Thyroid gland (tissue), 4 donors: Measurements from ENCODE around the gene HDAC5. TPM values are rescaled to one million over a fixed set of nuclear protein-coding genes. Genes with fewer than 3 reads are reported as not detected.

Source experiments
- DNase-seq, 2 donors: peaks; one replicate each; pipeline ENCODE4 v3.0.0-alpha.2; 2019
- H3K27ac ChIP-seq, 3 donors: fragments of 200-600 bp; sonication (generic); 1 replicate in 2 of 3; 2 replicates in 1 of 3; pipeline ENCODE4 v1.5.1; 2016 to 2019; ENCODE audit warnings: mild to moderate bottlenecking in 1 of 3, moderate library complexity in 1 of 3
- H3K27me3 ChIP-seq: fragments of 200-600 bp; sonication (generic); one replicate; pipeline ENCODE4 v1.5.1; 2019
- H3K36me3 ChIP-seq, 2 donors: fragments of 200-600 bp; sonication (generic); one replicate each; pipeline ENCODE4 v1.5.1; 2016 to 2019
- H3K4me1 ChIP-seq, 2 donors: fragments of 200-600 bp; sonication (generic); one replicate each; pipeline ENCODE4 v1.5.1; 2017 to 2019
- H3K4me3 ChIP-seq, 3 donors: fragments of 200-600 bp; sonication (generic); replicated peaks in 1 of 3; 1 replicate in 2 of 3; 2 replicates in 1 of 3; pipeline ENCODE4 v1.5.1; 2016; ENCODE audit warnings: mild to moderate bottlenecking in 1 of 3
- H3K9me3 ChIP-seq: fragments of 200-600 bp; sonication (generic); one replicate; pipeline ENCODE4 v1.5.1; 2017
- POLR2A ChIP-seq, 2 donors: fragments of 450-650 bp; IDR thresholded peaks; one replicate each; pipeline ENCODE4 v1.6.1; 2017; ENCODE audit warnings: antibody characterized with exemption in 2 of 2, mild to moderate bottlenecking in 2 of 2, moderate library complexity in 1 of 2
- WGBS, 2 donors: methylation state at CpG; one replicate each; pipeline ENCODE4 v1.1.5; 2017; 5-methylcytosine and 5-hydroxymethylcytosine counted together
- intact Hi-C: fragments of 100-400 bp; cut with DNase I; formaldehyde crosslinking; loops from one replicate; pipeline ENCODE4 v1.15.1; 2023
- total RNA-seq, 4 donors: library from RNA; depleted of rRNA; stranded (reverse); fragments of >200 nt; gene quantifications; one replicate each; pipeline ENCODE4 v1.2.3, GENCODE V29; 2016
- TF ChIP-seq, protein P1 (sequence below), 6 experiments: fragments of 200-600 bp in 3 of 6; fragments of 450-650 bp in 3 of 6; sonication (generic) in 3 of 6; IDR thresholded peaks; one replicate each; pipeline ENCODE4 v1.5.1; 2016 to 2019; ENCODE audit warnings: antibody characterized with exemption in 6 of 6, mild to moderate bottlenecking in 2 of 6, inconsistent platforms in 1 of 6, moderate library complexity in 1 of 6

The HDAC5 gene
- total RNA-seq, 4 donors from 2014 or later, result 69.5 to 142 (median 107) TPM

DNA sequence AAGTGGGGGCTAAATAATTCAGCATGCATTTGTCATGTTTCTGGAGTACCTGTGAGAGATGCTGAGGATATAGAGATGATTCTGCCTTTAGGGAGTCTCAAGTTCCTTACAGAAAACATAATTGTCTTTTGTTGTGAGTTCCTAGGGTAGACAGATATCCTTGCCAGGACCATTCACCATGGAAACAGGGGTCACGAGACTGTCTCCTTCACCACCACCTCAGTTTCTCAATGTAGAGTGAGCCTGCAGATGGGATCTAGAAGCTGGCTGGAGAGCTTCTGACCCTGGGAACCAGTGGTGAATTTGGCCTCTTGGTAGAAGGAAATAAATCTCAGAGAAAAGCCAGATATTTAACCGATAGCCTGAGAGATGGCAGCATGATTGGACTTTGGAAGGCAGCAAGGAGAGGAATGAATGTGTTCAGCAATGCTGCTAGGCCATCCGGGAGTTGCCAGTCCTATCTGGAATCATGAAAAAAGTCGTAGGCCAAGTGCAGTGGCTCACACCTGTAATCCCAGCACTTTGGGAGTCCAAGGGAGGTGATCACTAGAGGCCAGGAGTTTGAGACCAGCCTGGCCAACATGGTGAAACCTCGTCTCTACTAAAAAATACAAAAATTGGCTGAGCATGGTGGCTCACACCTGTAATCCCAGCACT lies 7.4 kb upstream of the HDAC5 start:
- no peak for DNase-seq
- Histone ChIP-seq H3K9me3 (no peaks in the 10 kb centered on the region), H3K4me3 (no peak overlapping the region), H3K27ac (no peak overlapping the region), H3K27me3 (no peaks in the 10 kb centered on the region), H3K36me3 (no peaks in the 10 kb centered on the region), H3K4me1 (no peaks in the 10 kb centered on the region)
- TF ChIP-seq, protein P1, sequence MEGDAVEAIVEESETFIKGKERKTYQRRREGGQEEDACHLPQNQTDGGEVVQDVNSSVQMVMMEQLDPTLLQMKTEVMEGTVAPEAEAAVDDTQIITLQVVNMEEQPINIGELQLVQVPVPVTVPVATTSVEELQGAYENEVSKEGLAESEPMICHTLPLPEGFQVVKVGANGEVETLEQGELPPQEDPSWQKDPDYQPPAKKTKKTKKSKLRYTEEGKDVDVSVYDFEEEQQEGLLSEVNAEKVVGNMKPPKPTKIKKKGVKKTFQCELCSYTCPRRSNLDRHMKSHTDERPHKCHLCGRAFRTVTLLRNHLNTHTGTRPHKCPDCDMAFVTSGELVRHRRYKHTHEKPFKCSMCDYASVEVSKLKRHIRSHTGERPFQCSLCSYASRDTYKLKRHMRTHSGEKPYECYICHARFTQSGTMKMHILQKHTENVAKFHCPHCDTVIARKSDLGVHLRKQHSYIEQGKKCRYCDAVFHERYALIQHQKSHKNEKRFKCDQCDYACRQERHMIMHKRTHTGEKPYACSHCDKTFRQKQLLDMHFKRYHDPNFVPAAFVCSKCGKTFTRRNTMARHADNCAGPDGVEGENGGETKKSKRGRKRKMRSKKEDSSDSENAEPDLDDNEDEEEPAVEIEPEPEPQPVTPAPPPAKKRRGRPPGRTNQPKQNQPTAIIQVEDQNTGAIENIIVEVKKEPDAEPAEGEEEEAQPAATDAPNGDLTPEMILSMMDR (IDR thresholded peaks at IDR 0.05), result no peak
- TF ChIP-seq POLR2A (IDR thresholded peaks at IDR 0.05), result no peak
- intact Hi-C loops, result no loop called here
- 88 to 93% methylated on average over 5 of the region's 5 CpGs for WGBS, 2 donors

DNA sequence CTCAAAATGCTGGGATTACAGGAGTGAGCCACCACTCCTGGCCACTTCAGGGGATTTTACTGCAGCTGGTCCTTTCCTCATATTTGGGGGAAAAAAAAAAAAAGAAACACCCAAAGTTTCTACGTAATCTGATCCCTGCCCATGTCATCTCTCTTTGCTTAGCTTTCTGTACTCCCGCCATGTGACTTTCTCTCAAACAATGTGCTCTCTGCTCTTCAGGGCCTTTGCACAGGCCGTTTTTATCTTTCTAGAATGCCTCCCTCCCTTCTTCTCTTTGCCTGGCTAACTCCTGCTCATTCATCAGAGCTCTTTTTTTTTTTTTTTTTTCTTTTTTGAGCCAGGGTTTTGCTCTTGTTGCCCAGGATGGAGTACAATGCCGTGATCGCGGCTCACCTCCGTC lies 4.9 kb upstream of the HDAC5 start:
- intact Hi-C loops, result loop anchor here (10.0 kb wide), 3 partner anchors 54 to 224 kb away; partner anchors contain the start of genes G6PC3, MPP2 and TMEM101
- WGBS, 2 donors, result 88 to 90% methylated on average over 7 of the region's 7 CpGs
- no peak overlapping the region for H3K27ac ChIP-seq

DNA sequence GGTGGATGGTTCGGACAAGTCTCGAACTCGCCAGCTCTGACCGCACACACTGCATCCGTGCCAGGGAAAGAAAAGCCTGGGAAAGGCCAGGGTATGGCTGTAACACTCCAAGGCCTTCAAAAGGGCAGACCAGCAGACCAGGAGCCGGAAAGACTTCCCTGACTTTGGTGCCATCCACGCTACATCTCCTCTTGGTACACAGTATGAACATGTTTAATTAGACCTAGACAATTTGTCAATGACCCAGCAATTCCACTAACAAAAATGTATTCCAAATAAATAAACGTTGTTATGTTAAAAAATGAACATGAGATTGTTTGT lies 637 bp upstream of the HDAC5 start:
- WGBS, 2 donors, result 4 to 7% methylated on average over 8 of the region's 8 CpGs
- H3K4me1 ChIP-seq, result peaks cover 34 to 41% of the 10 kb centered on the region in 2 donors
- peak overlapping the region; percentile 68 to 94 (median 69) for H3K27ac ChIP-seq
- DNase-seq, result no peak
- no peaks in the 10 kb centered on the region for H3K27me3 ChIP-seq
- no peak for TF ChIP-seq POLR2A (IDR thresholded peaks at IDR 0.05)
- TF ChIP-seq, protein P1 (IDR thresholded peaks at IDR 0.05), result no peak
- no peaks in the 10 kb centered on the region for H3K36me3 ChIP-seq
- no peaks in the 10 kb centered on the region for H3K9me3 ChIP-seq
- H3K4me3 ChIP-seq, result peak overlapping the region; percentile 20 to 96 (median 40)
- intact Hi-C loops, result loop anchor here (10.0 kb wide), 3 partner anchors 49 to 219 kb away; partner anchors contain the start of genes G6PC3, MPP2 and TMEM101

More for the DNA sequence above, 4.9 kb upstream of the HDAC5 start:
- Histone ChIP-seq H3K27me3 (no peaks in the 10 kb centered on the region), H3K4me3 (no peak overlapping the region), H3K9me3 (no peaks in the 10 kb centered on the region), H3K36me3 (no peaks in the 10 kb centered on the region), H3K4me1 (peaks cover 2 to 6% of the 10 kb centered on the region in 2 donors)
- no peak for TF ChIP-seq POLR2A (IDR thresholded peaks at IDR 0.05)
- TF ChIP-seq, protein P1 (IDR thresholded peaks at IDR 0.05), result no peak
- DNase-seq, result no peak

DNA sequence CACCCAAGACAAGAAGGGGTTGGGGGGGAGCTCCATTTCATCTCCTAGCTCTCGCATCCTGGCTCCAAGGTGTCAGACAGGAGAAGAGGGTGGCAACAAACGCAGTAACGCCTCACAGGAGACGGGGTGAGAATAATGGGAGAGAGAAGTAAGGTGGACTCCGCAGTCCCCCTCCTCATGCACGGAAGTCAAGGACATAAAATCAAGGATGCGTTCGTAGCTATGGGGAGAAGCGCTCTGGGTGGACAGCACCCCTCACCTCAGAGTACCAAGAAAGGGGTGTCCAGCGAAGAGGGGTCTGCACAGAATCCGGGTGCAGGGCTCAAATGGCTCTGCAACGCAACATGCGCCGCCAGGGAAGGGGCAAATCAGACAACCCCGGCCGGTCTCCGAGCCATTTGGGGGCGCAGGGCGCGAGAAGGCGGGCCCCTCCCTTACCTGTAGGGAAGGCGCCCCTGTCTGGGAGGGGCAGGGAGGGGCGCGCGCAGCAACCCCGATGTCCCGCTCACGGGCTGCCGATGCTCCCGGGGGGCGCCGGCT lies 555 bp downstream of the HDAC5 start:
- DNase-seq, result no peak
- Histone ChIP-seq H3K27ac (peak overlapping the region; percentile 93 to 95 (median 94)), H3K4me1 (peaks cover 39 to 50% of the 10 kb centered on the region in 2 donors), H3K27me3 (no peaks in the 10 kb centered on the region), H3K4me3 (peak overlapping the region; percentile 66 to 96 (median 82)), H3K9me3 (no peaks in the 10 kb centered on the region), H3K36me3 (no peaks in the 10 kb centered on the region)
- WGBS, 2 donors, result 1% methylated on average over 11 to 17 of the region's 32 CpGs
- no peak for TF ChIP-seq POLR2A (IDR thresholded peaks at IDR 0.05)
- TF ChIP-seq, protein P1 (IDR thresholded peaks at IDR 0.05), result no peak
- intact Hi-C loops, result loop anchor here (10.0 kb wide), 3 partner anchors 48 to 218 kb away; partner anchors contain the start of genes G6PC3, MPP2 and TMEM101
